Gastrocnemius medialis (tissue), 4 donors: Measurements from ENCODE around the gene HIP1. TPM values are rescaled to one million over a fixed set of nuclear protein-coding genes. Genes with fewer than 3 reads are reported as not detected.
"Not testable (repeated sequence)": the region's sequence is repeated elsewhere in the genome, so short reads cannot be mapped to it uniquely, and the experiment has no call there.

Source experiments
- ATAC-seq, 2 donors: fragments of 150-250 bp; one replicate each; pipeline ENCODE4 v1.9.1; 2016
- DNase-seq, 2 donors: peaks; one replicate each; pipeline ENCODE4 v3.0.0-alpha.2; 2019
- H3K27ac ChIP-seq, 4 donors: fragments of 200-600 bp; sonication (generic); 1 replicate in 1 of 4; 2 replicates in 3 of 4; pipeline ENCODE4 v1.5.1; 2016 to 2018; ENCODE audit warnings: mild to moderate bottlenecking in 2 of 4, moderate library complexity in 1 of 4
- H3K27me3 ChIP-seq, 3 donors: fragments of 200-600 bp; sonication (generic) in 2 of 3; 1 replicate in 1 of 3; 2 replicates in 2 of 3; pipeline versions ENCODE4 v1.5.1 to v1.6.0; 2016 to 2019; ENCODE audit warnings: mild to moderate bottlenecking in 1 of 3, moderate library complexity in 1 of 3
- H3K36me3 ChIP-seq, 2 donors: fragments of 200-600 bp; sonication (generic) in 1 of 2; one replicate each; pipeline ENCODE4 v1.5.1; 2017 to 2018
- H3K4me1 ChIP-seq, 2 donors: fragments of 200-600 bp; sonication (generic) in 1 of 2; one replicate each; pipeline ENCODE4 v1.5.1; 2016 to 2017; ENCODE audit warnings: mild to moderate bottlenecking in 2 of 2
- H3K4me3 ChIP-seq, 4 donors: fragments of 200-600 bp; sonication (generic) in 3 of 4; 1 replicate in 1 of 4; 2 replicates in 3 of 4; pipeline ENCODE4 v1.5.1; 2016 to 2019; ENCODE audit warnings: mild to moderate bottlenecking in 2 of 4
- H3K9me3 ChIP-seq, 3 donors: fragments of 200-600 bp; sonication (generic) in 2 of 3; 1 replicate in 1 of 3; 2 replicates in 2 of 3; pipeline ENCODE4 v1.5.1; 2016 to 2019
- POLR2A ChIP-seq, 2 donors: fragments of 450-650 bp; IDR thresholded peaks; one replicate each; pipeline ENCODE4 v1.6.1; 2017; ENCODE audit warnings: antibody characterized with exemption in 2 of 2, mild to moderate bottlenecking in 2 of 2, moderate library complexity in 2 of 2
- in situ Hi-C, 4 donors: fragments of 200-750 bp; cut with MboI; loops; one replicate each; pipeline versions ENCODE4 v1.15.0 to v1.8.0; 2017; ENCODE audit warnings: low sequenced_read_pairs in 4 of 4
- intact Hi-C: fragments of 100-400 bp; cut with DNase I; formaldehyde crosslinking; loops from one replicate; pipeline ENCODE4 v1.15.1; 2023; ENCODE audit warnings: low total_unique reads
- total RNA-seq, 4 donors: library from RNA; depleted of rRNA; stranded (reverse); fragments of >200 nt; gene quantifications; one replicate each; pipeline versions ENCODE4 v1.1.0 to v1.2.3, GENCODE V29; 2016
- TF ChIP-seq, protein P1 (sequence below), 5 experiments: fragments of 450-650 bp in 3 of 5; fragments of 200-600 bp in 2 of 5; sonication (generic) in 2 of 5; IDR thresholded peaks in 4 of 5; conservative IDR thresholded peaks in 1 of 5; 1 replicate in 4 of 5; 2 replicates in 1 of 5; pipeline ENCODE4 v1.5.1; 2016 to 2019; ENCODE audit warnings: antibody characterized with exemption in 5 of 5, mild to moderate bottlenecking in 3 of 5, moderate library complexity in 3 of 5

HIP1 gene
- total RNA-seq, 4 donors from 2014 or later, result 5.8 to 11.1 (median 7.9) TPM

DNA sequence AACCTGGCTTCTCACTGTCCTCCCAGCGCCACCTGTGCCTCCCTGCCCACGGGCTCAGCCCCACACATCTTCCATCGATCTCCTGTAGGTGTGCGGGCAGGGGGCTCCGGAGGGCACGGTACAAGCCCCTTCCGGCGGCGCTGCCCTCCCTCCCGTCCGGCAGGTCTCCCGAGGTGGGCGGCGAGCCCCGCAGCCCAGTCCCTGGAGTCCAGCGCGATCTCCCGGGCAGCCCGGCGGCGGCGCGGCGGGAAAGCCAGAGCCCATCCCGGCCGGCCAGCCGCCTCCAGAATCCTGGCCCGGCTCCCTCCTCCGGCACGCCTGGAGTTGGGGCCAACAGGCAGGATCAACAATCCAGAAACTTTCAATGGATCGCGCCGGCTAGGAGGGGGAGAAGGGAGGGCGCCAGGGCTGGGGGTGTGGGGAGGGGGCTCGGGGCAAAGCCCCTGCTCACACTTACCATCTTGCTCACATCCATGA, 100.1 kb downstream of the HIP1 start:
- Histone ChIP-seq H3K9me3 (no peaks in the 10 kb centered on the region), H3K4me3 (peak overlapping the region; percentile 63 to 79 (median 74)), H3K36me3 (no peaks in the 10 kb centered on the region), H3K4me1 (peaks cover 16 to 22% of the 10 kb centered on the region in 2 donors), H3K27ac (peak overlapping the region; percentile 55 to 78 (median 70)), H3K27me3 (no peaks in the 10 kb centered on the region)
- TF ChIP-seq, protein P1, sequence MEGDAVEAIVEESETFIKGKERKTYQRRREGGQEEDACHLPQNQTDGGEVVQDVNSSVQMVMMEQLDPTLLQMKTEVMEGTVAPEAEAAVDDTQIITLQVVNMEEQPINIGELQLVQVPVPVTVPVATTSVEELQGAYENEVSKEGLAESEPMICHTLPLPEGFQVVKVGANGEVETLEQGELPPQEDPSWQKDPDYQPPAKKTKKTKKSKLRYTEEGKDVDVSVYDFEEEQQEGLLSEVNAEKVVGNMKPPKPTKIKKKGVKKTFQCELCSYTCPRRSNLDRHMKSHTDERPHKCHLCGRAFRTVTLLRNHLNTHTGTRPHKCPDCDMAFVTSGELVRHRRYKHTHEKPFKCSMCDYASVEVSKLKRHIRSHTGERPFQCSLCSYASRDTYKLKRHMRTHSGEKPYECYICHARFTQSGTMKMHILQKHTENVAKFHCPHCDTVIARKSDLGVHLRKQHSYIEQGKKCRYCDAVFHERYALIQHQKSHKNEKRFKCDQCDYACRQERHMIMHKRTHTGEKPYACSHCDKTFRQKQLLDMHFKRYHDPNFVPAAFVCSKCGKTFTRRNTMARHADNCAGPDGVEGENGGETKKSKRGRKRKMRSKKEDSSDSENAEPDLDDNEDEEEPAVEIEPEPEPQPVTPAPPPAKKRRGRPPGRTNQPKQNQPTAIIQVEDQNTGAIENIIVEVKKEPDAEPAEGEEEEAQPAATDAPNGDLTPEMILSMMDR (IDR thresholded peaks at IDR 0.05 in 4 of 5, conservative IDR thresholded peaks at IDR 0.05 in 1 of 5), result no peak
- no peak for TF ChIP-seq POLR2A (IDR thresholded peaks at IDR 0.05)
- in situ Hi-C loops, result loop anchor here in 1 of 4 donors (25.0 kb wide), 1 partner anchor 99 kb away; the partner anchor contains the start of gene HIP1
- ATAC-seq, result peak; percentile 43 to 49
- intact Hi-C loops, result loop anchor here (5.0 kb wide), 1 partner anchor 106 kb away; no protein-coding TSS in a partner anchor
- no peak for DNase-seq

DNA sequence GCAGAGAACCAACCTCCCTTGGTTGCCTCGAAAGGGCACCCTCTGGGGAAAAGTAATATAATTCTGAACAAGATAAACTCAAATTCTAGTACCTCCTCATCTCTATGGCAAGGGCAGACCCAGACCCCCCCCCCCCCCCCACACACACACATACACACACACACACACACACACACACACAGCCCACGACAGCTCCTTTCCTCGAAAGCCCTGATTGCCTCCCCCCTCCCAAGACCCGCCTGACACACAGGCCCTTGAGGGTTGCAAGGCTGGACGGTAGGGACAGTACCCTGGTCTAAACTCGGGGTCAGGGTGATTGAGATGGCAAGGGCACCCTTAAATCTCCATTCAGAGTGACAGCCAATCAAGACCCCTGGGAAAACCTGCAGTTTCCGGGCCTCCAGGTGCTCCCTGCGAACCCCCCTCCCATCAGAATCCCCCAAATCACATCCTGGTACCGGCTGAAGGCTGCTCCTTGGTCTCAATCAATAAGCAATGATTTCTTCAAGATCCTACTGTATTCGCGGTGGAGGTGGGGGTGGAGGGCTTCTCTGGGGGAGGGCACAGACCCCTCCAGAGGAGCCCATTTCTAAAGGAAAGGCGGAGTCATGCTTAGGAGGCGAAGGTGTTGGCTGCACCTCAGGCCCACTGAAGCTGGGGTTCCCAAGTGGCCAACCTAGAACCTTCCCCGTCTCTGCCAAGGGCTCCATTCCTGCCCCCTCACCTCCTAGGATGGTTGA, 100.7 kb downstream of the HIP1 start:
- in situ Hi-C loops, result loop anchor here in 1 of 4 donors (25.0 kb wide), 1 partner anchor 99 kb away; the partner anchor contains the start of gene HIP1
- H3K4me3 ChIP-seq, result peak overlapping the region; percentile 63 to 79 (median 74)
- H3K9me3 ChIP-seq, result no peaks in the 10 kb centered on the region
- no peaks in the 10 kb centered on the region for H3K36me3 ChIP-seq
- no peak for ATAC-seq
- H3K4me1 ChIP-seq, result peaks cover 16 to 22% of the 10 kb centered on the region in 2 donors
- H3K27ac ChIP-seq, result peak overlapping the region in 3 of 4 donors; percentile 65 to 78 (median 76)
- H3K27me3 ChIP-seq, result no peaks in the 10 kb centered on the region
- DNase-seq, result no peak
- TF ChIP-seq POLR2A (IDR thresholded peaks at IDR 0.05), result no peak
- TF ChIP-seq, protein P1 (IDR thresholded peaks at IDR 0.05 in 4 of 5, conservative IDR thresholded peaks at IDR 0.05 in 1 of 5), result no peak
- intact Hi-C loops, result loop anchor here (5.0 kb wide), 1 partner anchor 106 kb away; no protein-coding TSS in a partner anchor

DNA sequence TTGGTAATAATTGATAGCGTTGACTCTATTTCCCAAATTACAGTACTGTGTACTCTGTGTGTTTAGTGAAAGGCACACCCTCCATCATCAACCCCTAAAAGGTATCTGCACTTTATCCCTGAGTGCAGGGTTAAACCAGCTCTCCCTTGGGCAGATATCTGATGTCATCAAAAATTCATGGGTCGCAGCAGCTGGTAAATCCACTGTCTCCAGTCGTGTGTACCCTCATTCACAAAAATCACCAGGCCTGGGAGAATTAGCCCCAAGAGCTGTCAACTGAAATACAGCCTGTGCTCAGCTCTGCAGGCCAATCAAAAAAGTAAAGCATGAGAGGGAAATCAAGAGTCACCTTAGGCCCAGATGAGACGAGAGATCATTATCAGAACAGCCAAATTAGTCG, 103.7 kb downstream of the HIP1 start:
- Histone ChIP-seq H3K4me3 (no peak overlapping the region), H3K27ac (no peak overlapping the region), H3K36me3 (no peaks in the 10 kb centered on the region), H3K9me3 (no peaks in the 10 kb centered on the region), H3K27me3 (no peaks in the 10 kb centered on the region), H3K4me1 (peaks cover 15 to 20% of the 10 kb centered on the region in 2 donors)
- intact Hi-C loops, result loop anchor here (5.0 kb wide), 1 partner anchor 103 kb away; no protein-coding TSS in a partner anchor
- ATAC-seq, result no peak
- TF ChIP-seq, protein P1 (IDR thresholded peaks at IDR 0.05 in 4 of 5, conservative IDR thresholded peaks at IDR 0.05 in 1 of 5), result no peak
- TF ChIP-seq POLR2A (IDR thresholded peaks at IDR 0.05), result no peak
- in situ Hi-C loops, result loop anchor here in 1 of 4 donors (25.0 kb wide), 1 partner anchor 102 kb away; the partner anchor contains the start of gene HIP1
- DNase-seq, result no peak

DNA sequence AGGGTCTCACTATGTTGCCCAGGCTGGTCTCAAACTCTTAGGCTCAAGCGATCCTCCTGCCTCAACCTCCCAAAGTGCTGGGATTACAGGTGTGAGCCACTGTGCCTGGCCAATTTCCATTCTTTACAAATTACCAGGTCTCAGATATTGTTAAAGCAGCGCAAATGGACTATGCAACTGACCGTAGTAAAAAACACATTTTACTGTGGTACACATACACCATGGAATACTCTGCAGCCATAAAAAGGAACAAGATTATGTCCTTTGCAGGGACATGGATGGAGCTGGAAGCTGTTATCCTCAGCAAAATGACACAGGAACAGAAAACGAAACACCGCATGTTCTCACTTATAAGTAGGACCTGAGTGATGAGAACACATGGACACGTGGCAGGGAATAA, 106.2 kb downstream of the HIP1 start:
- intact Hi-C loops, ATAC-seq, H3K9me3 ChIP-seq, H3K4me1 ChIP-seq, H3K27ac ChIP-seq, H3K27me3 ChIP-seq, DNase-seq, H3K36me3 ChIP-seq, H3K4me3 ChIP-seq: not testable (repeated sequence)
- in situ Hi-C loops, result loop anchor here in 1 of 4 donors (25.0 kb wide), 1 partner anchor 105 kb away; the partner anchor contains the start of gene HIP1

DNA sequence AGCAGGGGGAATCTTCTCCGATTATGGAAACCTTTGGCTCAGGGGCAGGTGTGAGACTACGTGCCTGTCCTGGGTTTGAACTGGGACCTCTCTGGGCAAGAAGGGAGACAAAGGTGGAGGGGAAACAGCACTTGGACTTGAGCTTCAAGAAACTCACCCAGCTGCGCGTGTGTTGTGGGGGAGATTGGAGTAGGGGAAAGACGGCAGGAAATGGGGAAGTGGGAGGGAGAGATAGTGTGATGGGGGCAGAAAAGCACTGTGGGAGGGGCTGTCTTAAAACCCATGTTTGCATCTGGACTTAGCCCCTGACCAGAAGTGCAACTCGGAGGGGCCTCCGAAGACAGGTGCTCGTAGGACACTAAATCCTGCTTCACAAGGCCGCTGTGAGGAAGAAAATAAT, 107.0 kb downstream of the HIP1 start:
- ATAC-seq (no peak), DNase-seq (no peak)
- Histone ChIP-seq H3K4me3 (no peak overlapping the region), H3K9me3 (no peaks in the 10 kb centered on the region), H3K27me3 (no peaks in the 10 kb centered on the region), H3K27ac (no peak overlapping the region), H3K36me3 (no peaks in the 10 kb centered on the region), H3K4me1 (peaks cover 0 to 2% of the 10 kb centered on the region in 2 donors)
- TF ChIP-seq POLR2A (IDR thresholded peaks at IDR 0.05), result no peak
- TF ChIP-seq, protein P1 (IDR thresholded peaks at IDR 0.05 in 4 of 5, conservative IDR thresholded peaks at IDR 0.05 in 1 of 5), result no peak
- intact Hi-C loops (no loop called here), in situ Hi-C loops (loop anchor here in 1 of 4 donors (25.0 kb wide), 1 partner anchor 106 kb away; the partner anchor contains the start of gene HIP1)
